Measurements from ENCODE around the gene AHSP. TPM values are rescaled to one million over a fixed set of nuclear protein-coding genes. Genes with fewer than 3 reads are reported as not detected.

Gene AHSP
- total and polyA plus RNA-seq, 3 donors from 2014 or later, result 1.9 to 5.6 TPM; not detected in 1

- WGBS, 2 donors, result 3 to 7% methylated on average over 6 of the region's 6 CpGs
- no peak for DNase-seq
- peaks cover 23% of the 10 kb centered on the region for H3K4me1 ChIP-seq
- H3K9me3 ChIP-seq, result no peaks in the 10 kb centered on the region
- TF ChIP-seq CTCF (IDR thresholded peaks at IDR 0.05) (no peak), POLR2A (IDR thresholded peaks at IDR 0.05) (no peak)
- no peaks in the 10 kb centered on the region for H3K36me3 ChIP-seq (ENCODE audit: low read depth, missing control alignments)
- peak overlapping the region; percentile 100 for H3K4me3 ChIP-seq
- intact Hi-C loops (cut with DNase I; ENCODE audit: low total_unique reads), result no loop called here
- H3K27ac ChIP-seq, result peak overlapping the region; percentile 94
- H3K27me3 ChIP-seq, result no peaks in the 10 kb centered on the region
Measured at GRCh38 chr16:31508706-31509195, 18.9 kb upstream of the AHSP start.

- Histone ChIP-seq H3K4me3 (no peak overlapping the region), H3K36me3 (ENCODE audit: low read depth, missing control alignments) (no peaks in the 10 kb centered on the region), H3K27ac (no peak overlapping the region), H3K27me3 (no peaks in the 10 kb centered on the region), H3K4me1 (peaks cover 9% of the 10 kb centered on the region), H3K9me3 (no peaks in the 10 kb centered on the region)
- intact Hi-C loops (cut with DNase I; ENCODE audit: low total_unique reads), result no loop called here
- WGBS, 2 donors, result 75 to 93% methylated on average over 6 of the region's 6 CpGs
- TF ChIP-seq POLR2A (IDR thresholded peaks at IDR 0.05) (no peak), CTCF (IDR thresholded peaks at IDR 0.05) (no peak)
- no peak for DNase-seq
Measured at GRCh38 chr16:31513126-31513525, 14.6 kb upstream of the AHSP start.

GRCh38 chr16:31513884-31514283, 13.8 kb upstream of the AHSP start:
- no peak for DNase-seq
- Histone ChIP-seq H3K4me1 (peaks cover 9% of the 10 kb centered on the region), H3K4me3 (no peak overlapping the region), H3K27me3 (no peaks in the 10 kb centered on the region), H3K9me3 (no peaks in the 10 kb centered on the region), H3K27ac (no peak overlapping the region), H3K36me3 (ENCODE audit: low read depth, missing control alignments) (no peaks in the 10 kb centered on the region)
- intact Hi-C loops (cut with DNase I; ENCODE audit: low total_unique reads), result no loop called here
- TF ChIP-seq POLR2A (IDR thresholded peaks at IDR 0.05) (no peak), CTCF (IDR thresholded peaks at IDR 0.05) (no peak)

GRCh38 chr16:31517800-31518402, 9.8 kb upstream of the AHSP start:
- intact Hi-C loops (cut with DNase I; ENCODE audit: low total_unique reads), result no loop called here
- no peak overlapping the region for H3K4me3 ChIP-seq
- TF ChIP-seq POLR2A (IDR thresholded peaks at IDR 0.05), result no peak
- no peak for TF ChIP-seq CTCF (IDR thresholded peaks at IDR 0.05)

More at GRCh38 chr16:31517800-31518402, 9.8 kb upstream of the AHSP start:
- 71 to 82% methylated on average over 4 of the region's 4 CpGs for WGBS, 2 donors
- H3K36me3 ChIP-seq (ENCODE audit: low read depth, missing control alignments), result no peaks in the 10 kb centered on the region
- H3K27me3 ChIP-seq, result no peaks in the 10 kb centered on the region
- no peaks in the 10 kb centered on the region for H3K9me3 ChIP-seq
- no peak overlapping the region for H3K27ac ChIP-seq
- DNase-seq, result no peak
- H3K4me1 ChIP-seq, result no peaks in the 10 kb centered on the region

Data from testis (tissue), 3 donors.